GM23338 (cell line): ENCODE results near the gene ATG7. TPM values are rescaled to one million over a fixed set of nuclear protein-coding genes. Genes with fewer than 3 reads are reported as not detected.

Source experiments
- ETS1 ChIP-seq: IDR thresholded peaks from 2 replicates; pipeline ENCODE4 v1.6.1; 2016; ENCODE audit warnings: antibody characterized with exemption
- REST ChIP-seq: IDR thresholded peaks from one replicate; pipeline ENCODE4 v1.6.1; 2018; ENCODE audit warnings: antibody characterized with exemption; ENCODE audit not compliant: unreplicated experiment
- ZNF462 ChIP-seq: fragments of 250-450 bp; sonication (Bioruptor Pico); IDR thresholded peaks from 2 replicates; pipeline ENCODE4 v1.5.0; 2020; ENCODE audit warnings: mild to moderate bottlenecking, moderate library complexity
- polyA plus RNA-seq: library from polyadenylated mRNA; unstranded; fragments of >200 nt; fragmentation: Nextera tagmentation; extraction: Ambion mirVana; gene quantifications from 2 replicates; pipeline ENCODE4 v1.2.1, GENCODE V29; 2016
- total RNA-seq: library from RNA; depleted of rRNA; stranded (reverse); fragments of >200 nt; shearing (Covaris generic); gene quantifications from 2 replicates; pipeline ENCODE4 v1.2.3, GENCODE V29; 2014

Gene ATG7
- total and polyA plus RNA-seq, 2 experiments from 2014 or later = 16.2 to 36.7 TPM

GRCh38 chr3:11605398-11605797, 333.2 kb downstream of the ATG7 start (continued):
- TF ChIP-seq ZNF462 = no peak
- TF ChIP-seq ETS1 = no peak
- no peak for TF ChIP-seq REST
